Spleen (tissue), 7 donors: ENCODE results near the gene TMEM109.

Source experiments
- POLR2A ChIP-seq, 3 donors: fragments of 450-650 bp; IDR thresholded peaks; one replicate each; pipeline ENCODE4 v1.5.1; 2017; ENCODE audit warnings: antibody characterized with exemption in 3 of 3, mild to moderate bottlenecking in 1 of 3
- TF ChIP-seq, protein P1 (sequence below), 11 experiments: fragments of 200-600 bp in 7 of 11; fragments of 450-650 bp in 4 of 11; sonication (generic) in 4 of 11; IDR thresholded peaks in 8 of 11; conservative IDR thresholded peaks in 3 of 11; 1 replicate in 7 of 11; 2 replicates in 4 of 11; pipeline versions ENCODE4 v1.4.0 to v1.8.0; 2016 to 2021; ENCODE audit warnings: antibody characterized with exemption in 11 of 11, inconsistent platforms in 4 of 11, mild to moderate bottlenecking in 1 of 11
- donor health status: DM: no; HTN: no; CAD: no; lungs with moderate emphysema.
- donor health status: DM: no; HTN: no; CAD: no.
- donor health status: DM: no; HTN: no; CAD: no.

DNA sequence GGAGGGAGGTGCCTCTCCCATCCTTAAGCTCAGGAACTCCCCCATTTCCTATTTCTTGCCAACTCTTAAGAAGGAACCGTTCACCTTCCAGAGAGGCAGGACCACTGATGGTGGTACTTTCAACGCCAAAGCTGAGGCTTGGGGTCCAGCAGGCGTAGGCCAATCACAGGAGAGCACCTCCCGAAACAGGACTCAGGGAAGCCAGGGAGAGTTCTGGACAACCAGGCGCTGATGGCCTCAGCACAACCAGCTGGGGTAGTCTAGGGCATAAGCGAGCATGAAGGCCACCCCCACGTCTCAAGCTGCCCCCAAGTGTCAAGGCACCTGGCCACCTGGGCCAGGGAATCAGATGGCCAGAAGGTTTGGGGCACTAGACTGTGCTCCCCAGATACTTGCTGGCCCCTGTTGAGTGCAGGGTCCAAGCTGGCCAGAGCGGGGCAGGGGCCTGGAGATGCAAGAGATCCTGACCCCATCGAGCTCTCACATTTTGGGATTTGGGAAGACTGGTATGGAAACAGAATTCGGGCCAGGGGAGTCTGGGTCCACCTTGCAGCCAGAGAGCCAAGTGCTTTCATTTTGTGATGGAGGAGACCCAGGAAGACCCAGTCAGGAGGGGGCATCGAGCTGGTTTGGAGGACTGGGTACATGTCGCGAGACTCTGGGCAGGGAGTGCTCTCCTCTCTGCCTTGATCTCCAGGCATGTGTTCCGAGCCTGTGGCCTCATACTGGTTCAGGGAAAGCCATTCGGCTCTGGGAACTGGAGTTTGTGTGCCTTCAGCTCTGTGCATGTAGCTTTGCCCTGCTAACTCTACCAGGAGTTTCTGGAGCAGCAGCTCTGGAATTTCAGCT, 58.4 kb downstream of the TMEM109 start:
- TF ChIP-seq, protein P1, sequence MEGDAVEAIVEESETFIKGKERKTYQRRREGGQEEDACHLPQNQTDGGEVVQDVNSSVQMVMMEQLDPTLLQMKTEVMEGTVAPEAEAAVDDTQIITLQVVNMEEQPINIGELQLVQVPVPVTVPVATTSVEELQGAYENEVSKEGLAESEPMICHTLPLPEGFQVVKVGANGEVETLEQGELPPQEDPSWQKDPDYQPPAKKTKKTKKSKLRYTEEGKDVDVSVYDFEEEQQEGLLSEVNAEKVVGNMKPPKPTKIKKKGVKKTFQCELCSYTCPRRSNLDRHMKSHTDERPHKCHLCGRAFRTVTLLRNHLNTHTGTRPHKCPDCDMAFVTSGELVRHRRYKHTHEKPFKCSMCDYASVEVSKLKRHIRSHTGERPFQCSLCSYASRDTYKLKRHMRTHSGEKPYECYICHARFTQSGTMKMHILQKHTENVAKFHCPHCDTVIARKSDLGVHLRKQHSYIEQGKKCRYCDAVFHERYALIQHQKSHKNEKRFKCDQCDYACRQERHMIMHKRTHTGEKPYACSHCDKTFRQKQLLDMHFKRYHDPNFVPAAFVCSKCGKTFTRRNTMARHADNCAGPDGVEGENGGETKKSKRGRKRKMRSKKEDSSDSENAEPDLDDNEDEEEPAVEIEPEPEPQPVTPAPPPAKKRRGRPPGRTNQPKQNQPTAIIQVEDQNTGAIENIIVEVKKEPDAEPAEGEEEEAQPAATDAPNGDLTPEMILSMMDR (IDR thresholded peaks at IDR 0.05 in 8 of 11, conservative IDR thresholded peaks at IDR 0.05 in 3 of 11): no peak
- TF ChIP-seq POLR2A (IDR thresholded peaks at IDR 0.05): no peak
